DND-41 (cell line): ENCODE results near the gene SMIM29.

Experiments
- CTCF ChIP-seq: IDR thresholded peaks from 2 replicates; pipeline ENCODE4 v1.5.1; 2012; ENCODE audit warnings: borderline replicate concordance, low read length, moderate library complexity, mild to moderate bottlenecking; ENCODE audit not compliant: poor library complexity, severe bottlenecking; ENCODE audit errors: extremely low read depth
- EZH2 ChIP-seq: IDR thresholded peaks from 3 replicates; pipeline ENCODE4 v1.6.1; 2012; ENCODE audit warnings: borderline replicate concordance, low read depth, mild to moderate bottlenecking, moderate library complexity, low read length, inconsistent platforms; ENCODE audit not compliant: severe bottlenecking

- no peak for TF ChIP-seq CTCF
- no peak for TF ChIP-seq EZH2
These were observed 10.8 kb upstream of the SMIM29 start for GRCh38 chr6:34259529-34260069.
